GM19452 (cell line): ENCODE measurements around the gene LGALS1.
A peak's percentile ranks its signal among the peaks of the same experiment; 100 is the strongest.
"Not testable (repeated sequence)": the region's sequence is repeated elsewhere in the genome, so short reads cannot be mapped to it uniquely, and the experiment has no call there.

ENCODE experiments used
- ATAC-seq: cut with Tn5 transposase; IDR thresholded peaks from one replicate; pipeline ENCODE4 v1.9.1; 2021; ENCODE audit not compliant: unreplicated experiment

The LGALS1 gene

GRCh38 chr22:37684803-37685615 is 9.6 kb downstream of the LGALS1 start:
- no peak for ATAC-seq

GRCh38 chr22:37686002-37686982 is 10.9 kb downstream of the LGALS1 start, which contains the start of gene NOL12:
Gene NOL12 (plus strand): TSS chr22:37686343. CDS start chr22:37686393, 50 bp downstream.
- ATAC-seq: peak; percentile 72

- ATAC-seq: no peak
Measured at GRCh38 chr22:37690407-37690806, 15.0 kb downstream of the LGALS1 start.

- ATAC-seq: no peak
Measured at GRCh38 chr22:37690901-37691504, 15.6 kb downstream of the LGALS1 start.

GRCh38 chr22:37692627-37693285 is 17.3 kb downstream of the LGALS1 start:
- ATAC-seq: no peak

GRCh38 chr22:37694131-37694530 is 18.7 kb downstream of the LGALS1 start:
- not testable (repeated sequence) for ATAC-seq

- not testable (repeated sequence) for ATAC-seq
Measured at GRCh38 chr22:37696260-37696656, 20.8 kb downstream of the LGALS1 start.

GRCh38 chr22:37696657-37697537 is 21.5 kb downstream of the LGALS1 start, which contains the start of gene TRIOBP:
Gene TRIOBP (plus strand): TSS chr22:37697048. CDS start chr22:37701366, 4,318 bp downstream.
- ATAC-seq: peak; percentile 77

GRCh38 chr22:37697538-37697835 is 22.1 kb downstream of the LGALS1 start:
- no peak for ATAC-seq

GRCh38 chr22:37701141-37701786 is 25.8 kb downstream of the LGALS1 start:
- no peak for ATAC-seq

GRCh38 chr22:37703906-37704305 is 28.5 kb downstream of the LGALS1 start:
- no peak for ATAC-seq

GRCh38 chr22:37704645-37705044 is 29.2 kb downstream of the LGALS1 start:
- no peak for ATAC-seq

GRCh38 chr22:37705205-37705604 is 29.8 kb downstream of the LGALS1 start:
- no peak for ATAC-seq

- no peak for ATAC-seq
Measured at GRCh38 chr22:37708580-37709444, 33.4 kb downstream of the LGALS1 start.

GRCh38 chr22:37709445-37709765 is 34.0 kb downstream of the LGALS1 start:
- no peak for ATAC-seq

GRCh38 chr22:37710675-37711074 is 35.2 kb downstream of the LGALS1 start:
- no peak for ATAC-seq

- ATAC-seq: no peak
Measured at GRCh38 chr22:37711490-37711889, 36.1 kb downstream of the LGALS1 start.

GRCh38 chr22:37713761-37714160 is 38.3 kb downstream of the LGALS1 start:
- ATAC-seq: no peak
